IMR-90 (cell line): ENCODE results near the gene PRAME. TPM values are rescaled to one million over a fixed set of nuclear protein-coding genes. Genes with fewer than 3 reads are reported as not detected.

Experiments used
- ATAC-seq: fragments of 200-7000 bp; cut with Tn5 transposase; 2 replicates; pipeline ENCODE4 v1.9.1; 2020; ENCODE audit warnings: low read depth, mild to moderate bottlenecking, moderate library complexity
- BruUV-seq: library from RNA; stranded (reverse); fragments of 400-500 nt; replicated peaks from 2 replicates; lab custom pipeline; 2021; lab: Mats Ljungman, UMichigan
- CTCF ChIA-PET: fragments of 300-600 bp; formaldehyde crosslinking; extraction: SDS; loops from one replicate; lab custom pipeline; 2021; ENCODE audit warnings: antibody characterized with exemption; lab: Yijun Ruan, JAX
- POLR2A ChIA-PET: fragments of 300-600 bp; sonication (Branson Sonifier 250); formaldehyde crosslinking; loops from one replicate; lab custom pipeline; 2022; ENCODE audit warnings: antibody characterized with exemption; ENCODE audit not compliant: unreplicated experiment; lab: Charles Lee
- DNase-seq: peaks from one replicate; pipeline ENCODE4 v3.0.0; 2013
- H2AFZ ChIP-seq: replicated peaks from 2 replicates; pipeline ENCODE3; 2013; ENCODE audit warnings: low read length, mild to moderate bottlenecking; ENCODE audit not compliant: poor library complexity
- H2AK5ac ChIP-seq: 2 replicates; pipeline ENCODE4 v1.6.1; 2013; ENCODE audit warnings: low read depth, low read length, inconsistent platforms
- H2AK9ac ChIP-seq: replicated peaks from 2 replicates; pipeline ENCODE3; 2013; ENCODE audit warnings: mild to moderate bottlenecking, low read depth, low read length, moderate library complexity; ENCODE audit not compliant: poor library complexity
- H2BK120ac ChIP-seq: 2 replicates; pipeline ENCODE4 v1.6.1; 2013; ENCODE audit warnings: low read depth, low read length, inconsistent platforms
- H2BK15ac ChIP-seq: 3 replicates; pipeline ENCODE4 v1.6.1; 2013; ENCODE audit warnings: low read depth, low read length, inconsistent platforms
- H2BK20ac ChIP-seq: 2 replicates; pipeline ENCODE4 v1.6.1; 2013; ENCODE audit warnings: low read depth, mild to moderate bottlenecking, inconsistent platforms, low read length, moderate library complexity
- H2BK5ac ChIP-seq: 2 replicates; pipeline ENCODE4 v1.6.1; 2013; ENCODE audit warnings: mild to moderate bottlenecking, low read depth, low read length, inconsistent platforms; ENCODE audit not compliant: poor library complexity, severe bottlenecking
- H3K14ac ChIP-seq: replicated peaks from 2 replicates; pipeline ENCODE4 v1.6.1; 2013; ENCODE audit warnings: low read depth, low read length, inconsistent platforms
- H3K18ac ChIP-seq: 2 replicates; pipeline ENCODE4 v1.6.1; 2013; ENCODE audit warnings: low read depth, low read length, control low read depth
- H3K23ac ChIP-seq: 2 replicates; pipeline ENCODE4 v1.6.1; 2013; ENCODE audit warnings: low read depth, low read length, inconsistent platforms
- H3K27ac ChIP-seq: 2 replicates; pipeline ENCODE4 v1.5.1; 2013; ENCODE audit warnings: mild to moderate bottlenecking, control low read depth, low read length; ENCODE audit not compliant: insufficient read depth
- H3K27me3 ChIP-seq: 2 replicates; pipeline ENCODE4 v1.6.1; 2013; ENCODE audit warnings: low read length; ENCODE audit not compliant: control insufficient read depth, insufficient read depth
- H3K36me3 ChIP-seq: 2 replicates; pipeline ENCODE4 v1.6.1; 2013; ENCODE audit warnings: low read length, mixed read lengths; ENCODE audit not compliant: control insufficient read depth, insufficient read depth
- H3K4ac ChIP-seq: 2 replicates; pipeline ENCODE4 v1.6.1; 2013; ENCODE audit warnings: low read depth, low read length, inconsistent platforms
- H3K4me1 ChIP-seq: 2 replicates; pipeline ENCODE4 v1.6.1; 2013; ENCODE audit warnings: low read length, mixed read lengths; ENCODE audit not compliant: control insufficient read depth, insufficient read depth
- H3K4me2 ChIP-seq: 2 replicates; pipeline ENCODE4 v1.6.1; 2013; ENCODE audit warnings: low read depth, mild to moderate bottlenecking, control low read depth, low read length, moderate library complexity
- H3K4me3 ChIP-seq: 2 replicates; pipeline ENCODE4 v1.5.1; 2013; ENCODE audit warnings: low read depth, mild to moderate bottlenecking, control low read depth, low read length, moderate library complexity; ENCODE audit not compliant: insufficient read depth
- H3K56ac ChIP-seq: 2 replicates; pipeline ENCODE4 v1.6.1; 2013; ENCODE audit warnings: low read length, inconsistent platforms; ENCODE audit not compliant: insufficient read depth; ENCODE audit errors: extremely low read depth
- H3K79me1 ChIP-seq, 2 experiments: 2 replicates each; pipeline ENCODE4 v1.6.1; 2013; ENCODE audit warnings: low read length in 2 of 2, inconsistent platforms in 1 of 2, low read depth in 1 of 2
- H3K9ac ChIP-seq: 2 replicates; pipeline ENCODE4 v1.6.1; 2013; ENCODE audit warnings: low read depth, low read length, control low read depth
- H3K9me1 ChIP-seq: 2 replicates; pipeline ENCODE4 v1.6.1; 2013; ENCODE audit warnings: low read length, inconsistent platforms; ENCODE audit not compliant: insufficient read depth
- H3K9me3 ChIP-seq: 2 replicates; pipeline ENCODE4 v1.6.1; 2013; ENCODE audit warnings: low read length; ENCODE audit not compliant: control insufficient read depth, insufficient read depth
- H4K20me1 ChIP-seq: 2 replicates; pipeline ENCODE4 v1.6.1; 2013; ENCODE audit warnings: low read length, inconsistent platforms; ENCODE audit not compliant: insufficient read depth
- H4K5ac ChIP-seq: 2 replicates; pipeline ENCODE4 v1.6.1; 2013; ENCODE audit warnings: mild to moderate bottlenecking, low read depth, low read length, control low read depth
- H4K8ac ChIP-seq, 2 experiments: 2 replicates each; pipeline ENCODE4 v1.6.1; 2013; ENCODE audit warnings: low read depth in 2 of 2, low read length in 2 of 2, control low read depth in 1 of 2, inconsistent platforms in 1 of 2
- H4K91ac ChIP-seq: 2 replicates; pipeline ENCODE4 v1.6.1; 2013; ENCODE audit warnings: low read depth, low read length, inconsistent platforms; ENCODE audit not compliant: insufficient read depth
- BHLHE40 ChIP-seq: fragments of 150-350 bp; IDR thresholded peaks from 2 replicates; pipeline ENCODE4 v1.6.1; 2016; ENCODE audit warnings: mild to moderate bottlenecking, low read depth, low read length
- CEBPB ChIP-seq: IDR thresholded peaks from 2 replicates; pipeline ENCODE4 v1.6.1; 2012; ENCODE audit warnings: low read depth, low read length, improper control_type of control experiment
- MAFK ChIP-seq: IDR thresholded peaks from 2 replicates; pipeline ENCODE4 v1.6.1; 2012; ENCODE audit warnings: low read depth, low read length, improper control_type of control experiment
- MAZ ChIP-seq: IDR thresholded peaks from 2 replicates; pipeline ENCODE4 v1.6.1; 2012; ENCODE audit warnings: low read depth, mild to moderate bottlenecking, low read length, improper control_type of control experiment, moderate library complexity, borderline replicate concordance
- MXI1 ChIP-seq: IDR thresholded peaks from 2 replicates; pipeline ENCODE4 v1.6.1; 2012; ENCODE audit warnings: low read depth, mild to moderate bottlenecking, low read length, moderate library complexity, borderline replicate concordance
- NFE2L2 ChIP-seq: fragments of 150-350 bp; IDR thresholded peaks from 2 replicates; pipeline ENCODE4 v1.6.1; 2016; ENCODE audit warnings: low read depth, mild to moderate bottlenecking, low read length
- POLR2A ChIP-seq: IDR thresholded peaks from 2 replicates; pipeline ENCODE4 v1.6.1; 2012; ENCODE audit warnings: mild to moderate bottlenecking, low read depth, low read length
- RCOR1 ChIP-seq: IDR thresholded peaks from 2 replicates; pipeline ENCODE4 v1.6.1; 2012; ENCODE audit warnings: mild to moderate bottlenecking, low read length, improper control_type of control experiment; ENCODE audit not compliant: insufficient replicate concordance
- SMC3 ChIP-seq: fragments of 150-350 bp; IDR thresholded peaks from 2 replicates; pipeline ENCODE4 v1.6.1; 2016; ENCODE audit warnings: low read depth, mild to moderate bottlenecking, antibody characterized with exemption, low read length, moderate library complexity
- USF2 ChIP-seq: fragments of 150-350 bp; IDR thresholded peaks from 2 replicates; pipeline ENCODE4 v1.6.1; 2017; ENCODE audit warnings: mild to moderate bottlenecking, antibody characterized with exemption, low read length, low read depth
- WGBS, 2 experiments: methylation state at CpG; one replicate each; pipeline versions ENCODE4 v1.1.5 to v1.1.7; 2013; ENCODE audit warnings: missing lambda C conversion rate in 2 of 2; ENCODE audit not compliant: insufficient read length in 1 of 2; ENCODE audit errors: extremely low coverage in 2 of 2; 5-methylcytosine and 5-hydroxymethylcytosine counted together
- dilution Hi-C: fragments of 300-500 bp; cut with HindIII; formaldehyde crosslinking; loops from one replicate; pipeline ENCODE4 v1.14.3; 2018; ENCODE audit warnings: low sequenced_read_pairs; ENCODE audit not compliant: unreplicated experiment
- in situ Hi-C: fragments of 300-500 bp; cut with MboI; formaldehyde crosslinking; loops from 3 replicates; pipeline ENCODE4 v1.14.3; 2019; ENCODE audit warnings: low sequenced_read_pairs, inconsistent platforms, mixed read lengths
- intact Hi-C: fragments of 100-400 bp; cut with micrococcal nuclease; formaldehyde crosslinking; loops from 2 replicates; pipeline ENCODE4 v1.10.0; 2022
- polyA plus RNA-seq, 3 experiments: library from polyadenylated mRNA; depleted of rRNA; stranded (reverse); fragments of >200 nt; gene quantifications; 2 replicates each; pipeline ENCODE4 v1.2.3, GENCODE V29; 2012; ENCODE audit warnings: low replicate concordance in 1 of 3
- total RNA-seq: library from RNA; depleted of rRNA; stranded (reverse); fragments of >200 nt; gene quantifications from 2 replicates; pipeline ENCODE4 v1.2.3, GENCODE V29; 2012
- TF ChIP-seq, protein P1 (sequence below): conservative IDR thresholded peaks from 2 replicates; pipeline ENCODE4 v1.5.1; 2012; ENCODE audit warnings: mild to moderate bottlenecking, low read depth, low read length, improper control_type of control experiment

Gene PRAME
- total and polyA plus RNA-seq, 2 of the 4 experiments (the other 2 are of a cell fraction) = not detected

DNA sequence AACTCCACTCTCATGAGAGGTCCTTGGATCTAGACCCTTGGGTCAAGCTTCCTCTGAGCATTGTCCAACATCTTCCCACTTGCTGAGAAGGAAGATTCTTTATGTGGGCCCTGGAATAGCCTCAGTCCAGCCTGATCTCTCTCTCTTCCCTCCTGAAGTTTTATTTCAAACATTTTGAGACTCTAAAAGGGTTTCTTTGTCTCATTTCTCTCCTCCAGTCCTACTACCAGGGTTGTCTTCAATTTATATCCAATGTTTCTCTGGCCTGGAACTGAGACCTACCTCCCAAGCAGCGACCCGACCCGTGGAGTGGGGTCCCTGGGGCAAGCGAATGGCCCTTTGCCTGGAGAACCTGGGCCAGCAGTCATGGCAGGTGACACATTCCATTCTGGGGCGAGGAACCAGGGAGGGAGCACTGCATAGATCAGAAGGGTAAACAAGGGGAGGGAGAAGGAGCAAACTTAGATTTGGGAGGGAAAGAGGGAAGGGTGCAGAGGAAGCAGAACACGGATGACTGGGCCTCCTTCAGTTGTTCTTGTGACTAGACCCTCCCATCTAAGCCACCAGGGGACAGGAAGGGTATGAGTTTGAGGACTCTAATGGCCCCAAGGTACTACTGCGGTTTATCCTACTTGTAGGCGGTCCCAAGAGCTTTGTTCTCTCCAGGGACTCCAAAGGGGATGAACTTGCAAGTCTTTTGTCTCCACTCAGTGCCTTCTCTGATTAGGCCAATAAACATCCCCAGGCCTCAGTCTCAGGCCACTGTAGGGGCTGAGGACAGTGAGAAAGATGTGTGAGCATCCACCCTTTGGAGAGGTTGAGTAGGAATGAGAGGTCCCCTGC lies 14.2 kb upstream of the PRAME start:
- TF ChIP-seq BHLHE40 (no peak), SMC3 (no peak), CEBPB (no peak), MAFK (no peak), RCOR1 (no peak), MAZ (no peak), POLR2A (no peak), MXI1 (no peak), NFE2L2 (no peak), USF2 (no peak)
- TF ChIP-seq, protein P1, sequence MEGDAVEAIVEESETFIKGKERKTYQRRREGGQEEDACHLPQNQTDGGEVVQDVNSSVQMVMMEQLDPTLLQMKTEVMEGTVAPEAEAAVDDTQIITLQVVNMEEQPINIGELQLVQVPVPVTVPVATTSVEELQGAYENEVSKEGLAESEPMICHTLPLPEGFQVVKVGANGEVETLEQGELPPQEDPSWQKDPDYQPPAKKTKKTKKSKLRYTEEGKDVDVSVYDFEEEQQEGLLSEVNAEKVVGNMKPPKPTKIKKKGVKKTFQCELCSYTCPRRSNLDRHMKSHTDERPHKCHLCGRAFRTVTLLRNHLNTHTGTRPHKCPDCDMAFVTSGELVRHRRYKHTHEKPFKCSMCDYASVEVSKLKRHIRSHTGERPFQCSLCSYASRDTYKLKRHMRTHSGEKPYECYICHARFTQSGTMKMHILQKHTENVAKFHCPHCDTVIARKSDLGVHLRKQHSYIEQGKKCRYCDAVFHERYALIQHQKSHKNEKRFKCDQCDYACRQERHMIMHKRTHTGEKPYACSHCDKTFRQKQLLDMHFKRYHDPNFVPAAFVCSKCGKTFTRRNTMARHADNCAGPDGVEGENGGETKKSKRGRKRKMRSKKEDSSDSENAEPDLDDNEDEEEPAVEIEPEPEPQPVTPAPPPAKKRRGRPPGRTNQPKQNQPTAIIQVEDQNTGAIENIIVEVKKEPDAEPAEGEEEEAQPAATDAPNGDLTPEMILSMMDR = no peak
- Histone ChIP-seq H2AK9ac (no peak overlapping the region), H3K4me3 (no peak overlapping the region), H2BK15ac (no peak overlapping the region), H2BK5ac (no peak overlapping the region), H3K9me1 (no peaks in the 10 kb centered on the region), H3K4me2 (no peak overlapping the region), H4K91ac (no peak overlapping the region), H2BK20ac (no peak overlapping the region), H3K27ac (no peak overlapping the region), H2BK120ac (no peak overlapping the region), H3K4me1 (no peaks in the 10 kb centered on the region), H2AK5ac (no peak overlapping the region), H3K9me3 (no peaks in the 10 kb centered on the region), H4K5ac (no peak overlapping the region), H3K23ac (no peak overlapping the region), H3K79me1 (no peaks in the 10 kb centered on the region), H3K4ac (no peak overlapping the region), H4K20me1 (no peaks in the 10 kb centered on the region), H3K56ac (no peak overlapping the region), H3K9ac (no peak overlapping the region), H3K36me3 (no peaks in the 10 kb centered on the region), H3K18ac (no peak overlapping the region), H2AFZ (no peak overlapping the region), H3K14ac (no peak overlapping the region), H4K8ac (no peak overlapping the region), H3K27me3 (peaks cover 12% of the 10 kb centered on the region)
- in situ Hi-C loops = loop anchor here (10.0 kb wide), 1 partner anchor 108 kb away; no protein-coding TSS in a partner anchor
- ChIA-PET POLR2A (no interaction called here), CTCF (no interaction called here)
- no TSS peak for BruUV-seq
- no CpG with 5 or more reads among the region's 8 CpGs for WGBS, 2 experiments
- no peak for DNase-seq
- intact Hi-C loops = no loop called here
- dilution Hi-C loops = no loop called here
- ATAC-seq = no peak
